ENCODE measurements around the gene ZC2HC1C. TPM values are rescaled to one million over a fixed set of nuclear protein-coding genes. Genes with fewer than 3 reads are reported as not detected.
"Not testable (repeated sequence)": the region's sequence is repeated elsewhere in the genome, so short reads cannot be mapped to it uniquely, and the experiment has no call there.

ZC2HC1C gene
- total RNA-seq, 2 donors from 2014 or later: 3.2 to 4.6 TPM

DNA sequence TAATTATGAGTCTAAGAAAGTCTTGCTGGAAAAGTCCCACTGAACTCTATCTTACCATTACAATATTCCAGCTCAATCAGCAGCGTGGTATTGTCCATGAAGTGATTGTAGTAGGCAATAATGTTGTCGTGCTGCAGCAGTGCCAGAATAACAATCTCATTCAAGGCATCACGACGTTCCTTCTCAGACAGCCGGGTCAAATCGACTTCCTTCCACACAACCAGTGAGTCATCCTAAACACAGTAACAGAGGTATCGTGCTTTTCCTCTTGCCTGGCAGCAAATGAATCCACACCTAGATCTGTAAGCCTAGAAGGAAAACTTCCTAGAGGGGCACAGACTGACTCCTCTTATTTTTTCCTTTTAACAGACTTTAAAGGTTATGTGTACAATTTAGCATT is 54.5 kb downstream of the ZC2HC1C start:
- intact Hi-C loops (cut with DNase I): no loop called here
- H3K27ac ChIP-seq: no peak overlapping the region

GRCh38 chr14:75125617-75126016 is 56.2 kb downstream of the ZC2HC1C start:
- Histone ChIP-seq H3K27ac (no peak overlapping the region), H3K27me3 (no peaks in the 10 kb centered on the region), H3K9me3 (no peaks in the 10 kb centered on the region), H3K9ac (ENCODE audit: low read depth in 2 of 2, low read length in 2 of 2) (peak overlapping the region in 1 of 2 donors; percentile 94), H3K36me3 (no peaks in the 10 kb centered on the region), H3K4me3 (no peak overlapping the region), H3K4me1 (no peaks in the 10 kb centered on the region)
- TF ChIP-seq, protein P1, sequence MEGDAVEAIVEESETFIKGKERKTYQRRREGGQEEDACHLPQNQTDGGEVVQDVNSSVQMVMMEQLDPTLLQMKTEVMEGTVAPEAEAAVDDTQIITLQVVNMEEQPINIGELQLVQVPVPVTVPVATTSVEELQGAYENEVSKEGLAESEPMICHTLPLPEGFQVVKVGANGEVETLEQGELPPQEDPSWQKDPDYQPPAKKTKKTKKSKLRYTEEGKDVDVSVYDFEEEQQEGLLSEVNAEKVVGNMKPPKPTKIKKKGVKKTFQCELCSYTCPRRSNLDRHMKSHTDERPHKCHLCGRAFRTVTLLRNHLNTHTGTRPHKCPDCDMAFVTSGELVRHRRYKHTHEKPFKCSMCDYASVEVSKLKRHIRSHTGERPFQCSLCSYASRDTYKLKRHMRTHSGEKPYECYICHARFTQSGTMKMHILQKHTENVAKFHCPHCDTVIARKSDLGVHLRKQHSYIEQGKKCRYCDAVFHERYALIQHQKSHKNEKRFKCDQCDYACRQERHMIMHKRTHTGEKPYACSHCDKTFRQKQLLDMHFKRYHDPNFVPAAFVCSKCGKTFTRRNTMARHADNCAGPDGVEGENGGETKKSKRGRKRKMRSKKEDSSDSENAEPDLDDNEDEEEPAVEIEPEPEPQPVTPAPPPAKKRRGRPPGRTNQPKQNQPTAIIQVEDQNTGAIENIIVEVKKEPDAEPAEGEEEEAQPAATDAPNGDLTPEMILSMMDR (IDR thresholded peaks at IDR 0.05): no peak
- intact Hi-C loops (cut with DNase I): no loop called here
- DNase-seq: no peak

More for the DNA sequence above, 54.5 kb downstream of the ZC2HC1C start:
- TF ChIP-seq, protein P1 (IDR thresholded peaks at IDR 0.05): no peak
- Histone ChIP-seq H3K9me3 (no peaks in the 10 kb centered on the region), H3K36me3 (peaks cover 4% of the 10 kb centered on the region), H3K4me1 (no peaks in the 10 kb centered on the region), H3K9ac (ENCODE audit: low read depth in 2 of 2, low read length in 2 of 2) (no peak overlapping the region), H3K27me3 (no peaks in the 10 kb centered on the region), H3K4me3 (no peak overlapping the region)
- no peak for DNase-seq

- Histone ChIP-seq H3K9me3 (no peaks in the 10 kb centered on the region), H3K9ac (ENCODE audit: low read depth in 2 of 2, low read length in 2 of 2) (peak overlapping the region; percentile 94 to 99), H3K4me3 (peak overlapping the region; percentile 87), H3K27me3 (no peaks in the 10 kb centered on the region), H3K36me3 (no peaks in the 10 kb centered on the region), H3K27ac (peak overlapping the region; percentile 94), H3K4me1 (no peaks in the 10 kb centered on the region)
- intact Hi-C loops (cut with DNase I): no loop called here
- DNase-seq: no peak
- TF ChIP-seq, protein P1 (IDR thresholded peaks at IDR 0.05): no peak
Observed at GRCh38 chr14:75126121-75126544, 56.7 kb downstream of the ZC2HC1C start.

DNA sequence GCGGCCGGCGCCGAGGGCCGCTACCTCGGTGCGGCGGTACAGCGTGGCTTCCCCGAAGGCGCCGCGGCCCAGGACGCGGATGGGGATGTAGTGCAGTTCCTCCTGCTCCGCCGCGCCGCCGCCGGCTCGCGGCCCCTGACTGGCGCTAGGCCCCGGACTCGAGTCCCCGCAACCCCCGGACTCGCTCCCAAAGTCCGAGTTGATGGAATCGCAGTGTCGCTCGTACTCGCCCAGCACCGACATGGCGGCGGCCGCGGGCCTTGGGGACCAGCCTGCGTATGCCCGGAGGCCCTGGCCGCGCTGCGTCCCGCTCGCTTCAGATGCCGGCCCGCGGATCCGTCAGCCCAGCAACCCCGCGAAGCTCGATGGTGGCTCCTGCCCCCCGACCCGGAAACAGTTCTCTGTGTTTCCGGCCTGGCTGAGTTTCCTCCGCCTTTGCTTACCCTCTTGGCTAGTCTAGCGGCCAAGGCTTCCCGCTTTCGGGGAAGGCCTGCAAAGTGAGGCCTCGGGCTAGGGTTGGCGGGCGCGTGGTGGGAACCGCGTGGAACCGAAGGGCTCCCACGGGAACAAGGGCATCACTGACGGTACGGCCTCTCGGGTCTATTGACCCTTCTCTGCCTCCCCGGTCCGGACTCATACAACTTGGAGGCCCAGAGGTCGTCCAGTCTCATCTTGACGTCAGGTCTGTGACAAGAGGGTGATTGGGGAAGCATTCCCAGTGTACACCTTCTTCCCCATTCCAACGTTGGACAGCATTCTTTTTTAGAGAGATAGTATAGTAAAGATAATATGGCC is 57.4 kb downstream of the ZC2HC1C start, which contains the start of gene NEK9:
Gene NEK9 (minus strand): TSS at position 370 of the 795 bp plus-strand sequence. CDS start 127 bp downstream, at position 243.
- intact Hi-C loops (cut with DNase I): no loop called here
- TF ChIP-seq, protein P1 (IDR thresholded peaks at IDR 0.05): no peak

GRCh38 chr14:75127474-75127820 is 58.0 kb downstream of the ZC2HC1C start:
- peak overlapping the region; percentile 94 for H3K27ac ChIP-seq
- intact Hi-C loops (cut with DNase I); H3K27me3 ChIP-seq; H3K36me3 ChIP-seq; H3K4me1 ChIP-seq; H3K9me3 ChIP-seq: not testable (repeated sequence)
- H3K9ac ChIP-seq (ENCODE audit: low read depth in 2 of 2, low read length in 2 of 2): peak overlapping the region; percentile 94 to 99
- H3K4me3 ChIP-seq: peak overlapping the region; percentile 87
- peak; percentile 61 for DNase-seq

More for the DNA sequence above, 57.4 kb downstream of the ZC2HC1C start, which contains the start of gene NEK9:
- H3K36me3 ChIP-seq: no peaks in the 10 kb centered on the region
- peak within 1 kb of the TSS; percentile 94 for H3K27ac ChIP-seq
- peak within 1 kb of the TSS; percentile 87 for H3K4me3 ChIP-seq
- no peaks in the 10 kb centered on the region for H3K27me3 ChIP-seq
- peak within 1 kb of the TSS; percentile 94 to 99 for H3K9ac ChIP-seq (ENCODE audit: low read depth in 2 of 2, low read length in 2 of 2)
- peak; percentile 92 for DNase-seq
- H3K4me1 ChIP-seq: no peaks in the 10 kb centered on the region
- H3K9me3 ChIP-seq: no peaks in the 10 kb centered on the region

All from colonic mucosa (tissue), 4 donors.